Parathyroid adenoma (tissue), 2 donors: ENCODE data around the gene TMEM150B.
A peak's percentile ranks its signal among the peaks of the same experiment; 100 is the strongest.
"Not testable (repeated sequence)": the region's sequence is repeated elsewhere in the genome, so short reads cannot be mapped to it uniquely, and the experiment has no call there.

Experiments
- H2AFZ ChIP-seq: fragments of 300-600 bp; sonication (generic); one replicate; pipeline ENCODE4 v1.7.0; 2017; ENCODE audit warnings: antibody characterized with exemption, mild to moderate bottlenecking
- H3K27ac ChIP-seq: fragments of 300-600 bp; sonication (generic); one replicate; pipeline ENCODE4 v1.7.0; 2017
- H3K27me3 ChIP-seq: fragments of 300-600 bp; sonication (generic); one replicate; pipeline ENCODE4 v1.7.0; 2017; ENCODE audit warnings: low read length; ENCODE audit not compliant: control insufficient read depth, insufficient read depth
- H3K36me3 ChIP-seq: fragments of 300-600 bp; sonication (generic); one replicate; pipeline ENCODE4 v1.7.0; 2017; ENCODE audit warnings: low read length; ENCODE audit not compliant: control insufficient read depth, insufficient read depth
- H3K4me1 ChIP-seq: fragments of 300-600 bp; sonication (generic); one replicate; pipeline ENCODE4 v1.7.0; 2017; ENCODE audit warnings: control low read depth
- H3K4me2 ChIP-seq: fragments of 300-600 bp; sonication (generic); one replicate; pipeline ENCODE4 v1.7.0; 2017; ENCODE audit warnings: low read length
- H3K4me3 ChIP-seq: fragments of 300-600 bp; sonication (generic); one replicate; pipeline ENCODE4 v1.7.0; 2017; ENCODE audit warnings: low read depth, low read length
- H3K79me2 ChIP-seq: fragments of 300-600 bp; sonication (generic); one replicate; pipeline ENCODE4 v1.7.0; 2017; ENCODE audit warnings: control low read depth
- H3K9ac ChIP-seq: fragments of 300-600 bp; sonication (generic); one replicate; pipeline ENCODE4 v1.7.0; 2017; ENCODE audit warnings: mild to moderate bottlenecking
- H3K9me3 ChIP-seq: fragments of 300-600 bp; sonication (generic); one replicate; pipeline ENCODE4 v1.7.0; 2017; ENCODE audit warnings: low read length; ENCODE audit not compliant: control insufficient read depth
- CTCF ChIP-seq: fragments of 300-600 bp; sonication (generic); IDR thresholded peaks from one replicate; pipeline ENCODE4 v1.7.0; 2017; ENCODE audit warnings: antibody characterized with exemption, mild to moderate bottlenecking
- donor health status: primary hyperparathyroidism.

Gene TMEM150B

GRCh38 chr19:55339889-55340783, 15.0 kb upstream of the TMEM150B start:
- Histone ChIP-seq H3K27ac (peak overlapping the region; percentile 71), H3K79me2 (peaks cover 4% of the 10 kb centered on the region), H3K4me2 (peak overlapping the region; percentile 95), H2AFZ (peak overlapping the region; percentile 50), H3K4me3 (peak overlapping the region; percentile 96), H3K9me3 (no peaks in the 10 kb centered on the region), H3K9ac (peak overlapping the region; percentile 13), H3K27me3 (no peaks in the 10 kb centered on the region), H3K4me1 (peaks cover 7% of the 10 kb centered on the region), H3K36me3 (no peaks in the 10 kb centered on the region)
- TF ChIP-seq CTCF = no peak

GRCh38 chr19:55339105-55339888, 14.2 kb upstream of the TMEM150B start, which contains the start of gene KMT5C:
Gene KMT5C (plus strand): TSS chr19:55339876. CDS start chr19:55341937, 2,061 bp downstream.
- Histone ChIP-seq H3K36me3 (no peaks in the 10 kb centered on the region), H3K9ac (peak within 1 kb of the TSS; percentile 93), H3K27ac (peak within 1 kb of the TSS; percentile 99), H3K27me3 (no peaks in the 10 kb centered on the region), H3K79me2 (peaks cover 4% of the 10 kb centered on the region), H3K4me2 (peak within 1 kb of the TSS; percentile 100), H3K9me3 (no peaks in the 10 kb centered on the region), H2AFZ (peak within 1 kb of the TSS; percentile 95), H3K4me3 (peak within 1 kb of the TSS; percentile 96), H3K4me1 (peaks cover 7% of the 10 kb centered on the region)
- TF ChIP-seq CTCF = peak; percentile 55

GRCh38 chr19:55336101-55336500, 11.0 kb upstream of the TMEM150B start:
- H3K27me3 ChIP-seq = no peaks in the 10 kb centered on the region
- no peak overlapping the region for H3K4me3 ChIP-seq
- H3K4me1 ChIP-seq = peaks cover 7% of the 10 kb centered on the region

GRCh38 chr19:55333870-55334269, 8.7 kb upstream of the TMEM150B start:
- Histone ChIP-seq H3K79me2 (no peaks in the 10 kb centered on the region), H3K36me3 (no peaks in the 10 kb centered on the region), H3K9me3 (no peaks in the 10 kb centered on the region), H3K27ac (no peak overlapping the region), H3K9ac (no peak overlapping the region), H3K27me3 (no peaks in the 10 kb centered on the region), H2AFZ (no peak overlapping the region), H3K4me1 (peaks cover 7% of the 10 kb centered on the region), H3K4me2 (no peak overlapping the region), H3K4me3 (no peak overlapping the region)
- no peak for TF ChIP-seq CTCF

More at GRCh38 chr19:55336101-55336500, 11.0 kb upstream of the TMEM150B start:
- Histone ChIP-seq H3K9me3 (no peaks in the 10 kb centered on the region), H3K27ac (no peak overlapping the region), H3K79me2 (peaks cover 4% of the 10 kb centered on the region), H3K36me3 (no peaks in the 10 kb centered on the region), H3K9ac (no peak overlapping the region), H3K4me2 (no peak overlapping the region), H2AFZ (no peak overlapping the region)
- no peak for TF ChIP-seq CTCF

GRCh38 chr19:55329791-55330190, 4.7 kb upstream of the TMEM150B start:
- H3K36me3 ChIP-seq, H3K27me3 ChIP-seq, H3K4me2 ChIP-seq, H3K9ac ChIP-seq, H3K4me1 ChIP-seq, H2AFZ ChIP-seq, H3K79me2 ChIP-seq, H3K4me3 ChIP-seq, H3K27ac ChIP-seq, H3K9me3 ChIP-seq: not testable (repeated sequence)

GRCh38 chr19:55328774-55329318, 3.7 kb upstream of the TMEM150B start:
- not testable (repeated sequence) for H3K4me1 ChIP-seq, H3K79me2 ChIP-seq, H3K27me3 ChIP-seq, H3K9ac ChIP-seq, H2AFZ ChIP-seq, H3K9me3 ChIP-seq, H3K4me3 ChIP-seq, H3K27ac ChIP-seq, H3K36me3 ChIP-seq, H3K4me2 ChIP-seq
